HL-60 (cell line): ENCODE measurements around the gene HS1BP3.

ENCODE experiments used
- DNase-seq, 2 experiments: peaks; one replicate each; pipeline ENCODE4 v3.0.0-alpha.2; 2010 to 2020; ENCODE audit warnings: low read depth in 1 of 2, low spot score in 1 of 2
- H3K27ac ChIP-seq: fragments of 250-450 bp; sonication (Bioruptor Pico); replicated peaks from 2 replicates; pipeline ENCODE4 v1.5.1; 2020; ENCODE audit warnings: mild to moderate bottlenecking, moderate library complexity
- H3K27me3 ChIP-seq: fragments of 250-450 bp; sonication (Bioruptor Pico); 2 replicates; pipeline ENCODE4 v1.5.1; 2021; ENCODE audit warnings: mild to moderate bottlenecking, moderate library complexity; ENCODE audit not compliant: insufficient read depth, poor library complexity, severe bottlenecking
- H3K4me3 ChIP-seq: replicated peaks from 2 replicates; pipeline ENCODE4 v1.5.1; 2011; ENCODE audit warnings: mild to moderate bottlenecking, control low read depth, low read length; ENCODE audit not compliant: insufficient read depth
- CTCF ChIP-seq: IDR thresholded peaks from one replicate; pipeline ENCODE4 v1.5.1; 2011; ENCODE audit warnings: low read length, control low read depth, inconsistent platforms; ENCODE audit not compliant: insufficient read depth
- GABPA ChIP-seq: IDR thresholded peaks from 2 replicates; pipeline ENCODE4 v1.6.1; 2012; ENCODE audit warnings: low read depth
- POLR2AphosphoS5 ChIP-seq: IDR thresholded peaks from 2 replicates; pipeline ENCODE4 v1.6.1; 2012; ENCODE audit warnings: low read depth
- REST ChIP-seq: IDR thresholded peaks from 2 replicates; pipeline ENCODE4 v1.6.1; 2012; ENCODE audit warnings: low read depth; ENCODE audit not compliant: insufficient replicate concordance
- SPI1 ChIP-seq: IDR thresholded peaks from 2 replicates; pipeline ENCODE4 v1.6.1; 2012; ENCODE audit warnings: low read depth, mild to moderate bottlenecking, borderline replicate concordance

The HS1BP3 gene

GRCh38 chr2:20593072-20594034 lies 57.5 kb downstream of the HS1BP3 start:
- TF ChIP-seq SPI1 (no peak), GABPA (no peak)
- H3K27ac ChIP-seq: no peak overlapping the region
- no peak overlapping the region for H3K4me3 ChIP-seq
- DNase-seq: peak in 1 of 2 experiments; percentile 52
- no peaks in the 10 kb centered on the region for H3K27me3 ChIP-seq

GRCh38 chr2:20592106-20593071 lies 58.5 kb downstream of the HS1BP3 start:
- TF ChIP-seq CTCF (no peak), POLR2AphosphoS5 (no peak), GABPA (no peak), SPI1 (no peak), REST (no peak)
- peak in 1 of 2 experiments; percentile 47 for DNase-seq
- H3K27me3 ChIP-seq: no peaks in the 10 kb centered on the region

GRCh38 chr2:20590704-20591515 lies 60.0 kb downstream of the HS1BP3 start:
- DNase-seq: no peak
- no peak overlapping the region for H3K4me3 ChIP-seq
- H3K27ac ChIP-seq: no peak overlapping the region
- H3K27me3 ChIP-seq: no peaks in the 10 kb centered on the region
- no peak for TF ChIP-seq POLR2AphosphoS5
- TF ChIP-seq REST: no peak
- no peak for TF ChIP-seq GABPA
- no peak for TF ChIP-seq CTCF
- no peak for TF ChIP-seq SPI1

More at GRCh38 chr2:20592106-20593071, 58.5 kb downstream of the HS1BP3 start:
- no peak overlapping the region for H3K4me3 ChIP-seq
- H3K27ac ChIP-seq: no peak overlapping the region
